ENCODE measurements around the gene LCE1A.

The LCE1A gene, protein sequence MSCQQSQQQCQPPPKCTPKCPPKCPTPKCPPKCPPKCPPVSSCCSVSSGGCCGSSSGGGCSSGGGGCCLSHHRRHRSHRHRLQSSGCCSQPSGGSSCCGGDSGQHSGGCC

DNA sequence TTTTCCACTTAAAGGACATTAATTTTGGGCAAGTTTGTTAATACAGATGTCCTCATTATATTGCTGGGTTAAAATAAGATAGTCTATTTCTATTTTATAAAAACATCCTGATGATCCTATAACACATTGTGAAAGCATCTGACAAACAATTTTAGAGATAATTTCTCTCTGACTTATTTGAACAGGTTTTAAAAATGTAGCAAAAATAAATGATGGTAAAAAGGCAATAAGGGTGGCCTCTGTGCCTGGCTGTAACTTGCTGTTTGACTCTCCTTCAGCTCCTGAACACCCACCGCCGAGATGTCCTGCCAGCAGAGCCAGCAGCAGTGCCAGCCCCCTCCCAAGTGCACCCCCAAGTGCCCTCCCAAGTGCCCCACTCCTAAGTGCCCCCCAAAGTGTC, at the start of gene LCE1A:
TSS of gene LCE1A (plus strand) at position 301 of the 400 bp plus-strand sequence. CDS start at position 301, 0 bp downstream.
- DNase-seq (ENCODE audit: low spot score) = no peak

DNA sequence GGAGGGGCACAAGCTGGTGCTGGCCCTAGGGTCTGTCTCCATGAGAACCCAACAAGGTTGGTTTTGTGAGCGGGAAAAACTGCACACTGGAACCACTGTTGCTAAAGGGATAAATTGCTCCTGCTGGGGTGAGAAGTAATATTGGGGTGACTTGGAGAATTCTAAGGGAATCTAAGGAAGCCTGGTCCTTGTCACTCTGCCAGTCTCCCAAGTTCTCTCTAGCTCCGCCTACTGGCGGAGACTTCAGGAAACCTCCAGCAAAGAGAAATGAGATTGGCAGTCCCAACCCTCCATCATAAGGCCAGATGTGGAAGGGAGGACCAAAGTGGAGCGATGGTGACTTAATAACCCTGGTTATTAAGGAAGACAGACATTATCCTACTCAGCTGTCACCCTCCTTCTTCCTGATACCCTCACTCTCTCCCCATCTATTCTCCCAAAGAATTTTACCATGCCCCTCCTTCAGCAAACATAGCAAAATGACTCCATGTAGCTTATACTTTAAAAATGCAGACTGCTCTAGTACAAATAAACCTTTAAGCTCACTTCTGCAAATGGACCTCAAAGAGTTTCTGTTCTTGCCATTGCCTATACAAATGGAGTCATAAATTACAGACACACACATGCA, 49.6 kb upstream of the LCE1A start:
- DNase-seq (ENCODE audit: low spot score) = peak; percentile 34

DNA sequence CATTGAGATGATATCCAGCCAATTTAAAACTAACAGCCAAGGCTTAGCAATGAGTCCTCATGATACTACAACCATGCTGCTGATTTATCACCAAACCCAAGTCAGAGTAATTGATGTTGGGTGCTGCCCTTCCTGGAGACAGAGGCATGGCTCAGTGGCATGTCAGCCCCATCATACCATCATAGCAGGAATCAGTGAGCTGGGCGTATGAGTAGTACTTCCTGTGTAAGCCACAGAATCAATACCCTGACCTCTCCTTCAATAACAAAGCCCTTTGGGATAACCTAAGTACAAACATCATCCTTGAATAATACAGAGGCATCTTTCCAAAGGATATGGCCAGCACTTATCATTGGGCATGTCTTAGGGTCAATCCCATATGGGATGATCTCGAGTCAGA, 44.2 kb upstream of the LCE1A start:
- DNase-seq (ENCODE audit: low spot score) = peak; percentile 20

DNA sequence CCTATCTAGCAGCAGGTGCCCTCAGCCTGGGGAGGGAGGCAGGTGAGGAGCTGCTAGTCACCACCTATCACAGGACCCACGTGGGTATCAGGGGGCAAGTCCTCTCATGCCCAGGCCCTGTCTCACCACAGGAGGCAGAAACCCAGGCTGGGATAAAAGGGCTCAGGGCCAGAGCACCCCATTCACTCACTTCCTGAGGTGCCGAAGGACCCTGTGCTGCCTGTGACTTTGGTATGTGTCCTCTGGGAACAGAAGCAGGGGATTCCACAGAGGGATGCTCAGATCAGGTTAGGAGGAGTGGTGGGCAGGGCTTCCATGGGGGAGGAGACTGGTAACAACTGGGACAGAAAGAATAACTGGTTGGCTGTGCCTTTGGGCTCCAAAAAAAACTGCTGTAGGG, 41.2 kb upstream of the LCE1A start, which contains the start of gene LCE1E:
TSS of gene LCE1E (plus strand) at position 181 of the 400 bp plus-strand sequence. CDS start 1,043 bp downstream, outside the sequence.
- no peak for DNase-seq (ENCODE audit: low spot score)

DNA sequence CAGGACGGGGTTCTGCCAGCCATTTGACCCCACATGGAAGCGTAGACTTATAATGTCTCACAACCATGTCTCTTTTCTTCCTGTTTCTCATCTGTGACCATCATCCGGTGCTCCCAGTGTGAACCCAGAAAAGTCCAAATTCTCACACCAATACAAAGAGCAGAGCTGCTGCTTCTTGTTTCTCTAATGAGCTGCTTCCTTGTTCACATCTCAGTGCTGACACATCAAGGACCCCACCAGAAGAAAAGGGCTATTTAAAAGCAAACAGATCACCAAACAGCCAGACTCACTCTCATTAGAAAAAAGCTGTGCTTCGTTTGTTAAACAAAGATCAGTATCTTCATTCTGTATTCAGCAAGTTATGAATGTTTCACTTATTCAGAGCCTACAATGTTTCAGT, 31.6 kb upstream of the LCE1A start:
- DNase-seq (ENCODE audit: low spot score) = no peak

DNA sequence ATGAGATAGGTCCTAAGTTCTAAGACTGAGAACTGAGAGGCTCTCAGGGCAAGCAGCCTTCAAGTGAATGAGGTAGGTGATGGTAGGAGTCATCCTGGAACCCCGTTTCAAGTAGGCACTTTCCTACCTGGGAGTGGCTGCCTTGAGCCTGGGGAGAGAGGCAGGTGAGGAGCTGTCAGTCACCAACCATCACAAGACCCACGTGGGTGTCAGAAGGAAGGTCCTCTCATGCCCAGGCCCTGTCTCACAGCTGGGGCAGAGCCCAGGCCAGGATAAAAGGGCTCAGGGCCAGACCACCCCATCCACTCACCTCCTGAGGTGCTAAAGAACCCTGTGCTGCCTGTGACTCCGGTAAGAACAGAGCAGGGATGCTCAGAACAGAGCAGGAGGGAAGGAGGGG, 30.9 kb upstream of the LCE1A start, which contains the start of gene LCE1D:
TSS of gene LCE1D (plus strand) at position 301 of the 400 bp plus-strand sequence. CDS start 1,074 bp downstream, outside the sequence.
- no peak for DNase-seq (ENCODE audit: low spot score)

DNA sequence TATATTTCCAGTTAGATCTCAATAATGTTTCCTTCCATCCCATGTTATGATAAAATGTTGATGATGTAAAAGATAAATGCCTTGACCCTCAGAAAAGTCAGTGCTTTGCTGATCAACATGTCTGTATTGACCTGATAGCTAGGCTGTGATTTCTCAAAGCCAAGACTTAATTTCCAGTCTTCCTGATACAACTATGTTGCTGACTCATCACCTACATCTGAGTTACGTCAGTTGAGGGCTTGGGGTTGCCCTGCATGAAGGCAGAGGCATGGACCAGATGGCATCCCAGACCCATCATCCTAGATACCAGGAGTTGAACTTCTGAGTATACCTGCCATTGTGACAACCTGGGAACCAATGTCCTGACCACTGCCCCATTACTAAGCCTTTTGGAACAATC, 25.9 kb upstream of the LCE1A start:
- no peak for DNase-seq (ENCODE audit: low spot score)

DNA sequence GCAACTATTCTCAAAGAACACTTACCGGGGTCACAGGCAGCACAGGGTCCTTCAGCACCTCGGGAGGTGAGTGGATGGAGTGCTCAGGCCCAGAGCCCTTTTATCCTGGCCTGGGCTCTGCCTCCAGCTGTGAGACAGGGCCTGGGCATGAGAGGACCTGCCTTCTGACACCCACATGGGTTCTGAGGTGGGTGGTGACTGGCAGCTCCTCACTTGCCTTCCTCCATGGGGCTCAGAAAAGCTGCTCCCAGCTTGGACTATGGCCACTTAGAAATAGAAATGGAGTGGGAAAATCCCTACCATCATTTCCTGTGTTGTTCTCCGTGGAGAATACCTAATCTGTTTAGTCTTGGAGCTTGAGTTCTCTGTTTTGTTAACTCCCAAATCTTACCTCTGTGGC, 20.7 kb upstream of the LCE1A start, which contains the start of gene LCE1C:
TSS of gene LCE1C (minus strand) at position 76 of the 400 bp plus-strand sequence. CDS start 1,173 bp downstream, outside the sequence.
- no peak for DNase-seq (ENCODE audit: low spot score)

DNA sequence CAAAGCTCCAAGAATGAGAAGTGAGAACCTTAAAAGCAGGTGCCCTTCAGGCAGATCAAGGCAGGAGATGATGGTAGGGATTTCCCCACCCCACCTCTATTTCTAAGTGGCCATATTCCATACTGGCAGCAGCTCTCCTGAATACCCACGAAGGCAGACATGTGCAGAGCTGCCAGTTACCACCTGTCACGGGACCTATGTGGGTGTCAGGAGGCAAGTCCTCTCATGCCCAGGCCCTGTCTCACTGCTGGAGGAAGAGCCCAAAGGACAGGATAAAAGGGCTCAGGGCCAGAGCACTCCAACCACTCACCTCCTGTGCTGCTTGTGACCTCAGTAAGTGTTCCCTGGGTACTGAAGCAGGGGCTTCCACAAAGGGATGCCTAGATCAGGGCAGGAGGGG, 16.2 kb upstream of the LCE1A start:
- no peak for DNase-seq (ENCODE audit: low spot score)

DNA sequence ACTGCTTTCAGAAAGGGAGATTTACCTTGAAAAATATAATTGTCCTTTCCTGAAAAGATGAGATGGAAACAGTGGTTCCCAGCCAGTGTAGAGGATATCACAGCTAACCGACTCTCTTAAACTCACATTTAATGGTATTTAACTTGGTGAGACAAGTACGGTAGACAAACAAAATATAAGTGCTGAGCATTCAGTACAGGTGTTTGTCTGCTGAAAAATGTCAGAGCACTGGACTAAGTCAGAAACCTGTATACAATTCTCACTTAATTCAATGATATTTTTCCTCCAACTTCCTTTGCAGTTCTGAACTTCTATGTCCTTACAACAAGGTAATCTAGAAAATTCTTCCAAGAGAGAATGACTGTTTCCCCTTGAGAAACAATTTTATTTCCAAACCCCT, 15.6 kb upstream of the LCE1A start, which contains the start of gene LCE1B:
TSS of gene LCE1B (plus strand) at position 301 of the 400 bp plus-strand sequence. CDS start 476 bp downstream, outside the sequence.
- DNase-seq (ENCODE audit: low spot score) = no peak

DNA sequence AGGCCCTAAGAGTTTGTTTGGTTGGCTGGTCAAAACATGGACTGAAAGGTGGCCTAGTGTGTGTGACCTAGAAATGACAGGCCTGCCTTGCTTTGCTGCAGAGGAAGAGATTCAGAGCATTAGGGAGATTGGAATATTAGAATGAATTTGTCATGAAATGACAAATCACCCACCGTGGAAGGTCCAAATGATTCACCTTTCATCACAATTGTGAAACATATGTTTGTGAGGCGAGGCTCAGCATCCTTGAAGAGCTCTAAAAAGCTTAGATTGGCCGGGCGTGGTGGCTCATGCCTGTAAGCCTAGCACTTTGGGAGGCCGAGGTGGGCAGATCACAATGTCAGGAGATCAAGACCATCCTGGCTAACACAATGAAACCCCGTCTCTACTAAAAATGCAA, 10.0 kb upstream of the LCE1A start:
- DNase-seq (ENCODE audit: low spot score) = peak; percentile 12

DNA sequence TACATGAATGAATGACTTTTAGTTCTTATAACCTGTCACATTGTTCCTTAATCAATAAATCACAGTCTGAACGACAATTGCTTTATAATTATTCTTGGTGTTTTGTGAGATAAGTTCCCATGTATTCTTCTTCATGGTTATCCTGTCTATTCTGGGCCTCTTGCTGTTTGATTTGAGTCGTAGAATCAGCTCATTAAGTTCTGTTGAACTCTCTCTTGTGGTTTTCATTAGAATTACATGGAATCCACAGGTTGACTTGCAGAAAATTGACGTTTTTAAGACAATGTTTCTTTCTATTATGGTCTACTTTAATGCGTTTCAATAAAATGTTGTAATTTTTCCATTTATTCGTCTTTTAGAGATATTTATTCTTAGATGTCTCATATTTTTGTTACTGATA, 4.0 kb upstream of the LCE1A start:
- DNase-seq (ENCODE audit: low spot score) = no peak

DNA sequence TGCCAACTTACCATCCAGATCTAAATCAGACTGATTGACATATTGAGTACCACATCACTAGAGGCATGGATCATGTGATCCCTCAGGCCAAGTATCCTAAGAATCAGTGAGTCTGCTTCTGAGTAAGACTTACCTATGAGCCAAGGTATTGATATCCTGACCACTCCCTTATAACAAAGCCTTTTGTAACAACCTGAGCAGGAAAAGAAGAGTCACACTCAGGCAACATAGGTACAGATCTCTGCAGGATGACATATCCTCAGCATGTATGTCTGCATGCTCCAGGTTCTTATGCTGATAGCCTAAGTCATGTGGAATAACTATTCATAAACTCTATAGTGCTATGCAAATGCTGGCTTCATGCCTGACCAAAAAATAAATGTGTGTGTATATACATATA, 2.3 kb upstream of the LCE1A start:
- DNase-seq (ENCODE audit: low spot score) = no peak

DNA sequence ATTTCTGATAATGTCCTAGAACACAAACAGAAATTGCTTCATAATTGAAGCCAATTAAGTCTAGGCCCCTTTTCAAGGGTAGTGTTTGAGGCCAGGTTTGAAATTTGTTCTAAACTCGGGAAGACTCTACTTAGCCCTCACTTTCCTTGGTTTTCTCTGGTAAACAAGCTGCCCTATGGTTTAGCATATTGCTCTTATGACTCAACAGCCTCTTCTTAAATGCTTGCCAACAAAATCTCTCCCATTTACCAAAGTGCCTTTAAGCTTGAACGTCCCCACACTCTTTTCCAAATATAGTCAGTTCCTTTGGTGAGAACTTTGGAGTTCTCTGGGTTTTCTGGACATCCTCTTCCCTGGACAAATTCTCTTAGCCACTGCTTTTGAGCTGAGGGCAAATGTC, 9.6 kb downstream of the LCE1A start:
- no peak for DNase-seq (ENCODE audit: low spot score)

DNA sequence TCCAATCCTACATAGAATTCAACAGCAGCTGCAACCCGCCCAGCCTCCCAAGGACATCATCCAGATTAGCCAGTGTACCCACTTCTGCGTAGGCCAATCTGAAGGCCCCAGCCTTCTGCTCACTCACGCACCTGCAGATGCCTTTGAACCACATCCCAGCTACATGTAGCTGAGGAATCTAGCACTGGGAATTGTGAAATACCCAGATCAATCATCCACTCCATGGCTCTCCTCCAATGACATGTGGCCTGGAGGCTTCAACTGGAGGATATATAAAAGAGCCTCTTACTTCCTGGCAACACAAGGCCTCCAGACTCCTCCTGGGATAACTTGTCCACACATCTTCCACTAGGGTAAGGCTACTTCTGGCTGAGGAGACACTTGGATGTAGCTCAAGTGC, 15.3 kb downstream of the LCE1A start, which contains the start of gene LCE6A:
TSS of gene LCE6A (plus strand) at position 301 of the 400 bp plus-strand sequence. CDS start 665 bp downstream, outside the sequence.
- no peak for DNase-seq (ENCODE audit: low spot score)

DNA sequence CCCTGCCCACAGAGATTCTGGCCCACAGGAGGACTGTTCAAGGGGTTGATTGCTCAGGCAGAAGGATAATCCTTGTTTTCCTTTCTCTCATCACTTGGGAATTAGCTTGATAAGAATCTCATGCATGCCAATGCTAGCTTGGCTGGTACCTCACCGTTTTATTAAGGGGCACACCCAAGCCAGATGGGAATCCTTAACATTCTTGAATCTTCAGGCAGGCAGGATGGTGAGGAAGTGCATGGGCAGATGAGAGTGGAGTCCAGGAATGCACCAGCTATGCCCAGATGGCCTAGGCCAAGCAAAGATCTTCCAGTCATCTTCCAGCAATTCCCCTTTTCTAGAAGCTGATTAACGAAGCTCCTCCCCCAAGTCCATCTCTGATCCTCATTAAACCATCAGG, 28.4 kb downstream of the LCE1A start:
- no peak for DNase-seq (ENCODE audit: low spot score)

DNA sequence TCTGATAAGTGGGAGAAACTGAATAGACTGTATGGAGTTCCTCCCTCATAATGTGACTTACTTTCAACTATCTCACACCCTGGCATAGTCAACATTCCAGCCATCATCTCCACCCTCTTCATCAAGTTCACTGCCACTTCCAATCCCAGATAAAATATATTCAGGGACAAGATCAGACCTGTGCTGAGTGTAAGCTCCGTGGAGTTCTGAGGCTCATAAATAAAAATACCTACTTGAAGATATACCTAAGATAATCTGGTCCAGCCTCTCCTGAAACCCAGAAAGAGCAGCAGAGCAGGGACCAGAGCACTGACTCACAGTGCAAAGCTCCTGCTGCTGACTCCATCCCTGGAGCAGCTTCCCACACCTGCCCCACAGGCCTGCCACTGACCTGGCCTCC, 30.8 kb downstream of the LCE1A start:
- DNase-seq (ENCODE audit: low spot score) = no peak

DNA sequence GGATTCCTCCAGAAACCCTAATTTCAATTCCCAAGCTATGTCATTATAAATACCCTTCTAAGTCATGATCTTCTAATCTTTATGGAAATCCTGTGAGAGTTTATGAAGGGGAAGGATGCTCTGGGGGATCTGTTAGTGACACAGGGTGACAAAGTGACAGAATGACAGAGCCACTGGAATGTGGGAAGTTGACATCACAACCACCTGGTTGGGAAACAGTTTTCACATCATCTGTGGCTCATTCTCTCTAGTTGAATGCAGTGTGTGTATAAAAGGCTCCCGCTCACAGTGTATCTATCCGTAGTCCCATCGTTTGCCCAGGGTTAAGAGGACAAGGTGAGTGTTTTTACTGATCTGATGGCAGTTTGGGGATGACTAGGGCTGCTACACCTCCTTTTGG, 32.4 kb downstream of the LCE1A start, which contains the start of gene LCE7A:
TSS of gene LCE7A (plus strand) at position 301 of the 400 bp plus-strand sequence. CDS start 702 bp downstream, outside the sequence.
- no peak for DNase-seq (ENCODE audit: low spot score)

DNA sequence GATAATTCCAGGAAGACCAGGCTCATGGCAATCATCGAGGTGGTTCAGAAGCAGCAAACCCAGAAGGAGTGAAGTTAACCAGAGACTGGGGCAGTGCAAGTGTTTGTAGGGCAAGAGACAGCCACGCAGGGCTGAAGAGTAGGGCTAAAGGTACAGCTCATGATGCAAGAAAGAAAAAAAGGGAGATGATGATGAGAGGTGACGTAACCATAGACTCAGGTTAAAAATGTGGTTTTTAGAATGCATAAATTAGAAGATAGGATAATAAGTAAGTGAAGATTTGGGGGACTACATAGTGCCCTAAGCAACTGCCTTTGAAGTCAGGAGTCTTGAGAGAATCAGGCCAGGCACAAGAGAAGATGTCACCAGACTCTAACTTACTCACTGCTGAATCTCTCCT, 32.9 kb downstream of the LCE1A start:
- no peak for DNase-seq (ENCODE audit: low spot score)

DNA sequence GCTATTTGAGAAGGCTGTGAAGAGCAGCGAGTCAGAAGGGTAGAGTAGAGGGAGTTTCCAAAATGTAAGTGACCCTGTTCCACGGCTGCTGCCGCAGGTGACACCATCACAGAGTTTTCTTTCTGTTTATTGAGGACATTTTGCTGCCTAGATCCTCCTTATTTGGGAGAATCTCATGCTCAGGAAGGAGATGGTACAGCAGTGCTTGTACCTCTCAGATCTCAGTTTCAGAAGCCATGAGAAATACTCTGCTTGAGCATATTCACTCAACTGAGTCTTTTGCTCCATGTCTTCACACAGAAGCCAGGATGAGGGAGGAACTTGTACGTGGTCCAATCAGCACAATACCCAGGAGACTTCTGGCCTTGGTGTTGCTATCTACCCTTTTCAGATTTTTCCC, 34.1 kb downstream of the LCE1A start:
- DNase-seq (ENCODE audit: low spot score) = no peak

DNA sequence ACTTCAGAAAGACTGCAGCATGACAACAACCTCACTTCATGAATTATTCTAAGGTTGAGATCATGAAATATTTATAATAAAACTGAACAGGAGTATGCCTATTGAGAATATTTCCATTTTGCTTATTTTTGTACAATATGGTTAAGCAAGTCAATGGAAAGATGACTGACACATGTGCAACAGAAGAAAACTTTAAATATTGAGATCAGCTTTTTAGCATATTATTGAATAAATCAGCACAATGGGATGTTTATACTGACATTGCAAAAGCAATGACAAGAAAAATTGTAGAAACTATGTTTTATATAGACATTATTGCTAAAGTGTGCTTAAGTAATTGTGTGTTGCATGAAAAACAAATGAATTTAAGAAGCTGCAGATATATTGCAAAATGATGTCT, 37.2 kb downstream of the LCE1A start:
- no peak for DNase-seq (ENCODE audit: low spot score)

DNA sequence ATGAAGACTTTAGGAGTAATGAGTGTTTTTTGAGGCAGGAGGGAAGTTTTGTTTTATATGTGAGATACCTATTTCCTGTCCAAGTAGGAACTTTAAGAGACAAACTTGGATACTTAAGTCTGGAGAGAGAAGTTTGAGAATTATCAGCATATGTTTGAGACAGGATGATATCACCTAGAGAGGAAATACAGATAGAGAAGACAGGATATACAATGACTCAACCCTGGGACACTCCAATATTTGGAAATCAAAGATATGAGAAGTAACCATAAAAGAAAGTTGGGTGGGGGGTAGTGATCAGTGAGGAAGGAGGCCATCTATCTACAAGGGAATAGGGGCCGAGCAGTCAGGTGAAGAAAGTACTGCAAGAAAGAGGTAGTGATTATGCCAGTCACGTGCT, 39.0 kb downstream of the LCE1A start:
- DNase-seq (ENCODE audit: low spot score) = no peak

DNA sequence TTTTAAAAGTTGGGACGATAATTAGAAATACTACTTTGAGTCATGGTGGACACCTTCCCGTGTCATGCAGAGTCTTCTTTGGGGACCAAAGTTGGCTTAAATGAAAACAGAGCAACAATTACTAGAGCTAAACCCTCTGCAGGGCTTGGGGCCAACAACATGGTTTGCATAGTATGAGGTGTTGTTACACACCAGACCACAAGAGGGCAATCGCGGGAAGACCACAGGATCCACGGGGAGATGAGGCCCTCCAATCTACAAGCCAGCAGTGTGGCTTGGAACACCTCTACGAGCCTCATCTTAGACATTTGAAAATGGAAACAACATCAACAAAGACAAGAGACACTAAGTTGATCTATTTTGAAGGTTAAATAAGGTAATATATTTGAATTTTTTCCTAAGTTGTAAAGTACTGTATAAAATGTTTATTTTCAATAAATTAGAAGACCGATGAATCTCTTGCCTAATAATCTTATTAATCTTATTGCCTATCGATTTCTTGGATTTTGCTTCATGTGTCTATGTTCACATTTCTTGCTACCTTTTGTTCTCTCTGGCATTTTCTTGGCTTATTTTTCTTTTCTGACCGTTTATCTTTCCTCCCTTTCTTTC, 42.6 kb downstream of the LCE1A start:
- DNase-seq (ENCODE audit: low spot score) = peak; percentile 67
